Vagina (tissue), 2 donors: ENCODE data around the gene PDK1.
"Not testable (repeated sequence)": the region's sequence is repeated elsewhere in the genome, so short reads cannot be mapped to it uniquely, and the experiment has no call there.

Source experiments
- CTCF ChIP-seq, 3 experiments: fragments of 450-650 bp in 2 of 3; fragments of 200-600 bp in 1 of 3; sonication (generic) in 1 of 3; IDR thresholded peaks; one replicate each; pipeline ENCODE4 v1.5.1; 2017 to 2019; ENCODE audit warnings: antibody characterized with exemption in 3 of 3, mild to moderate bottlenecking in 2 of 3, moderate library complexity in 2 of 3
- POLR2A ChIP-seq, 2 donors: fragments of 450-650 bp; IDR thresholded peaks; one replicate each; pipeline ENCODE4 v1.6.1; 2017; ENCODE audit warnings: antibody characterized with exemption in 2 of 2, mild to moderate bottlenecking in 2 of 2, moderate library complexity in 2 of 2

- not testable (repeated sequence) for TF ChIP-seq POLR2A, CTCF (IDR thresholded peaks at IDR 0.05)
These were observed 23.4 kb upstream of the PDK1 start for GRCh38 chr2:172532461-172532860.
